Endothelial cell of umbilical vein (primary cell): ENCODE results near the gene MKNK1. TPM values are rescaled to one million over a fixed set of nuclear protein-coding genes. Genes with fewer than 3 reads are reported as not detected.

ENCODE experiments used
- BruUV-seq: library from RNA; stranded (reverse); fragments of 400-500 nt; replicated peaks from 2 replicates; lab custom pipeline; 2021; lab: Mats Ljungman, UMichigan
- CTCF ChIA-PET: fragments of 300-600, 350-600 bp; sonication (Branson Sonifier 250); formaldehyde crosslinking; loops from one replicate; lab custom pipeline; 2021; ENCODE audit warnings: antibody characterized with exemption, inconsistent platforms; lab: Charles Lee
- POLR2A ChIA-PET: fragments of 300-600, 350-600 bp; sonication (Branson Sonifier 250); formaldehyde crosslinking; loops from one replicate; lab custom pipeline; 2021; ENCODE audit warnings: antibody characterized with exemption, inconsistent platforms; lab: Charles Lee
- DNase-seq: peaks from one replicate; pipeline ENCODE4 v3.0.0-alpha.2; 2011; ENCODE audit warnings: low read depth, low spot score
- FAIRE-seq: peaks from 2 replicates; lab custom pipeline; 2011; peaks lifted over from hg19 to GRCh38; lab: Jason Lieb, UNC
- H2AFZ ChIP-seq: 2 replicates; pipeline ENCODE4 v1.6.0; 2012; ENCODE audit warnings: low read depth, low read length, control low read depth, inconsistent platforms
- H3K27ac ChIP-seq: 2 replicates; pipeline ENCODE4 v1.5.1; 2011; ENCODE audit warnings: low read depth, mild to moderate bottlenecking, control low read depth, low read length, moderate library complexity; ENCODE audit not compliant: insufficient read depth
- H3K27me3 ChIP-seq, 2 experiments: 2 replicates each; pipeline versions ENCODE4 v1.6.0 to v1.6.1; 2011; ENCODE audit warnings: low read length in 2 of 2, mixed read lengths in 1 of 2; ENCODE audit not compliant: control insufficient read depth in 2 of 2, insufficient read depth in 2 of 2
- H3K36me3 ChIP-seq, 2 experiments: 2 replicates in 1 of 2; 3 replicates in 1 of 2; pipeline ENCODE4 v1.5.1; 2011; ENCODE audit warnings: low read length in 2 of 2, mild to moderate bottlenecking in 1 of 2, moderate library complexity in 1 of 2; ENCODE audit not compliant: control insufficient read depth in 2 of 2, insufficient read depth in 2 of 2; ENCODE audit errors: extremely low read depth in 1 of 2
- H3K4me1 ChIP-seq: 3 replicates; pipeline ENCODE4 v1.5.1; 2011; ENCODE audit warnings: mild to moderate bottlenecking, low read length; ENCODE audit not compliant: control insufficient read depth, insufficient read depth; ENCODE audit errors: extremely low read depth
- H3K4me2 ChIP-seq: 2 replicates; pipeline ENCODE4 v1.6.1; 2011; ENCODE audit warnings: low read length, control low read depth, mixed read lengths; ENCODE audit not compliant: insufficient read depth
- H3K4me3 ChIP-seq, 3 experiments: fragments of 200-600 bp in 1 of 3; sonication (generic), shearing (Covaris generic) in 1 of 3; replicated peaks in 1 of 3; 2 replicates each; pipeline ENCODE4 v1.5.1; 2011 to 2016; ENCODE audit warnings: control low read depth in 3 of 3, low read length in 3 of 3, mild to moderate bottlenecking in 2 of 3, inconsistent platforms in 1 of 3, low read depth in 1 of 3, moderate library complexity in 1 of 3; ENCODE audit not compliant: insufficient read depth in 1 of 3
- H3K79me2 ChIP-seq: 2 replicates; pipeline ENCODE4 v1.6.0; 2012; ENCODE audit warnings: low read length, inconsistent platforms; ENCODE audit not compliant: control insufficient read depth, insufficient read depth
- H3K9ac ChIP-seq: replicated peaks from 2 replicates; pipeline ENCODE3; 2011; ENCODE audit warnings: low read length, control low read depth; ENCODE audit not compliant: insufficient read depth; ENCODE audit errors: extremely low read depth
- H3K9me1 ChIP-seq: replicated peaks from 3 replicates; pipeline ENCODE4 v1.6.0; 2011; ENCODE audit warnings: mild to moderate bottlenecking, low read length; ENCODE audit not compliant: control insufficient read depth, insufficient read depth; ENCODE audit errors: extremely low read depth
- H3K9me3 ChIP-seq: replicated peaks from 2 replicates; pipeline ENCODE4 v1.5.1; 2012; ENCODE audit warnings: low read length, inconsistent platforms; ENCODE audit not compliant: control insufficient read depth, insufficient read depth
- H4K20me1 ChIP-seq: replicated peaks from 2 replicates; pipeline ENCODE3; 2011; ENCODE audit warnings: mild to moderate bottlenecking, low read length; ENCODE audit not compliant: control insufficient read depth, insufficient read depth; ENCODE audit errors: extremely low read depth
- EZH2 ChIP-seq: IDR thresholded peaks from 2 replicates; pipeline ENCODE4 v1.6.1; 2012; ENCODE audit warnings: borderline replicate concordance, low read depth, mild to moderate bottlenecking, moderate library complexity, low read length, inconsistent platforms; ENCODE audit not compliant: severe bottlenecking
- FOS ChIP-seq: IDR thresholded peaks from 2 replicates; pipeline ENCODE4 v1.6.1; 2011; ENCODE audit warnings: mild to moderate bottlenecking, low read length, moderate library complexity, borderline replicate concordance; ENCODE audit not compliant: insufficient read depth
- GATA2 ChIP-seq: IDR thresholded peaks from 2 replicates; pipeline ENCODE4 v1.7.0; 2011; ENCODE audit warnings: low read depth, mild to moderate bottlenecking, moderate library complexity, mixed read lengths, low read length; ENCODE audit not compliant: insufficient read length, insufficient read depth
- JUN ChIP-seq: IDR thresholded peaks from 2 replicates; pipeline ENCODE4 v1.6.1; 2011; ENCODE audit warnings: borderline replicate concordance, low read depth; ENCODE audit not compliant: insufficient read length, insufficient read depth
- MAX ChIP-seq: IDR thresholded peaks from 2 replicates; pipeline ENCODE4 v1.6.1; 2011; ENCODE audit not compliant: insufficient read depth, insufficient read length
- MYC ChIP-seq: IDR thresholded peaks from one replicate; pipeline ENCODE4 v1.6.1; 2011; ENCODE audit warnings: mild to moderate bottlenecking, low read depth, low read length
- POLR2A ChIP-seq: IDR thresholded peaks from 2 replicates; pipeline ENCODE4 v1.6.1; 2012; ENCODE audit warnings: low read depth, mild to moderate bottlenecking, control low read depth, low read length
- POLR2AphosphoS5 ChIP-seq: IDR thresholded peaks from 2 replicates; pipeline ENCODE4 v1.6.1; 2012; ENCODE audit warnings: low read depth, mild to moderate bottlenecking, control low read depth, low read length, moderate library complexity; ENCODE audit not compliant: insufficient read depth
- dilution Hi-C: fragments of 300-500 bp; cut with MboI; formaldehyde crosslinking; loops from one replicate; pipeline ENCODE4 v1.15.0; 2019; ENCODE audit warnings: low sequenced_read_pairs; ENCODE audit not compliant: extremely low pct_ligation_motif_present
- intact Hi-C: fragments of 100-400 bp; cut with micrococcal nuclease; formaldehyde crosslinking; loops from one replicate; pipeline ENCODE4 v1.10.0; 2022
- polyA plus RNA-seq, 4 experiments: library from polyadenylated mRNA; depleted of rRNA in 3 of 4; stranded (reverse) in 3 of 4; unstranded in 1 of 4; fragments of >200 nt; gene quantifications; 2 replicates each; pipeline versions ENCODE4 v1.2.1 to v1.2.3, GENCODE V29; 2011 to 2012; ENCODE audit warnings: missing spikeins in 1 of 4
- total RNA-seq: library from RNA; stranded (reverse); gene quantifications from 2 replicates; pipeline ENCODE4 v1.2.3, GENCODE V29; 2021
- TF ChIP-seq, protein P1 (sequence below), 2 donors: IDR thresholded peaks; 1 replicate in 1 of 2; 2 replicates in 1 of 2; pipeline ENCODE4 v1.5.1; 2011; ENCODE audit warnings: low read length in 2 of 2, mild to moderate bottlenecking in 2 of 2, moderate library complexity in 2 of 2, control low read depth in 1 of 2, inconsistent platforms in 1 of 2, low read depth in 1 of 2; ENCODE audit not compliant: insufficient read depth in 1 of 2; ENCODE audit errors: extremely low read depth in 1 of 2

Gene MKNK1
- total and polyA plus RNA-seq, 2 donors (not counting 3 experiments of a cell fraction or from before 2014, with no cell fraction given) = 32.9 to 42.6 TPM

GRCh38 chr1:46536527-46536926, 67.5 kb downstream of the MKNK1 start:
- no peak overlapping the region for H3K27ac ChIP-seq
- TF ChIP-seq FOS (no peak), EZH2 (no peak), MAX (no peak), JUN (no peak), MYC (no peak), POLR2A (no peak), GATA2 (no peak), POLR2AphosphoS5 (no peak)
- TF ChIP-seq, protein P1, sequence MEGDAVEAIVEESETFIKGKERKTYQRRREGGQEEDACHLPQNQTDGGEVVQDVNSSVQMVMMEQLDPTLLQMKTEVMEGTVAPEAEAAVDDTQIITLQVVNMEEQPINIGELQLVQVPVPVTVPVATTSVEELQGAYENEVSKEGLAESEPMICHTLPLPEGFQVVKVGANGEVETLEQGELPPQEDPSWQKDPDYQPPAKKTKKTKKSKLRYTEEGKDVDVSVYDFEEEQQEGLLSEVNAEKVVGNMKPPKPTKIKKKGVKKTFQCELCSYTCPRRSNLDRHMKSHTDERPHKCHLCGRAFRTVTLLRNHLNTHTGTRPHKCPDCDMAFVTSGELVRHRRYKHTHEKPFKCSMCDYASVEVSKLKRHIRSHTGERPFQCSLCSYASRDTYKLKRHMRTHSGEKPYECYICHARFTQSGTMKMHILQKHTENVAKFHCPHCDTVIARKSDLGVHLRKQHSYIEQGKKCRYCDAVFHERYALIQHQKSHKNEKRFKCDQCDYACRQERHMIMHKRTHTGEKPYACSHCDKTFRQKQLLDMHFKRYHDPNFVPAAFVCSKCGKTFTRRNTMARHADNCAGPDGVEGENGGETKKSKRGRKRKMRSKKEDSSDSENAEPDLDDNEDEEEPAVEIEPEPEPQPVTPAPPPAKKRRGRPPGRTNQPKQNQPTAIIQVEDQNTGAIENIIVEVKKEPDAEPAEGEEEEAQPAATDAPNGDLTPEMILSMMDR (IDR thresholded peaks at IDR 0.05; ENCODE audit: extremely low read depth in 1 of 2, insufficient read depth in 1 of 2, low read depth in 1 of 2, low read length in 2 of 2) = no peak
- H3K9me3 ChIP-seq = no peaks in the 10 kb centered on the region
- ChIA-PET CTCF (interaction anchor here (4.9 kb wide), 1 partner anchor 89 kb away, joined by 29 read pairs; no protein-coding TSS in a partner anchor), POLR2A (no interaction called here)
- H3K79me2 ChIP-seq = no peaks in the 10 kb centered on the region
- FAIRE-seq (no peak), DNase-seq (no peak)
- BruUV-seq = no TSS peak
- H3K36me3 ChIP-seq = no peaks in the 10 kb centered on the region
- H2AFZ ChIP-seq = no peak overlapping the region
- H3K9ac ChIP-seq = no peak overlapping the region
- H3K9me1 ChIP-seq = no peaks in the 10 kb centered on the region
- intact Hi-C loops (no loop called here), dilution Hi-C loops (no loop called here)
- no peak overlapping the region for H3K4me3 ChIP-seq
- no peak overlapping the region for H3K4me2 ChIP-seq
- no peaks in the 10 kb centered on the region for H4K20me1 ChIP-seq
- H3K27me3 ChIP-seq = peaks cover 25 to 38% of the 10 kb centered on the region in 2 experiments
- peaks cover 2% of the 10 kb centered on the region for H3K4me1 ChIP-seq
